ENCODE results near the gene ZNF474. TPM values are rescaled to one million over a fixed set of nuclear protein-coding genes. Genes with fewer than 3 reads are reported as not detected.

The ZNF474 gene
- total RNA-seq, 2 donors from 2014 or later = 0.31 TPM; not detected in 1

DNA sequence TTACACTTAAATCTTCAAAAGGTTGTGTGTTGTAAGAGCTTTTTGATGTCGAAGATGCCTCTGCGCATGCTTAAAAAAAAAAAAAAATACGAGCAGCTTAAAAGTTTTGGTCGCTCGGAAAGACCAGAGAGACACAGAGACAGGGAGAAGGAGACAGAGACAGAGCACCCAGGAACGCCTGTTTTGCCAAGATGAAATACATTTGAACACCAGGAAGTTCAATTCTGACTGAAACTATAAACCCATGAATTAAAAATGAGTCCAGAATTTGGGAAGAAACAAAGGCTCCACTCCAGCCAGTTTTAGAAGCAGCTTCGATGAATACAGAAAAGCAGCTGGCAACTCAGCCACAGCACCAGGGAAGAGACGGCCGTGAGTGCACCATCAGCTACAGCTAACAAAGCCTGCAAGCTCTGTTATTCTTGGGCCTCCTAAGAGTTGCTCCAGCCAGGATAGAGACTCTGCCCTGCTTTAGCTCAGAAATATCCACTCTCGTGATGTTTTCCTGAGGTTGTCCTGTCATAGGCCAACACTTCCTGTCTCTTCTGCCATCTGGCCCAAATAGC, 2.5 kb upstream of the ZNF474 start:
- Histone ChIP-seq H3K4me1 (ENCODE audit: control insufficient read depth, insufficient read depth, low read length) (peaks cover 3% of the 10 kb centered on the region), H3K27me3 (ENCODE audit: control insufficient read depth, insufficient read depth, low read length, poor library complexity, severe bottlenecking) (no peaks in the 10 kb centered on the region), H3K36me3 (ENCODE audit: control insufficient read depth, insufficient read depth, low read length) (no peaks in the 10 kb centered on the region), H3K9me3 (ENCODE audit: control insufficient read depth, low read length) (no peaks in the 10 kb centered on the region), H3K4me3 (ENCODE audit: low read length) (no peak overlapping the region), H3K9ac (ENCODE audit: extremely low read depth, low read length, poor library complexity, severe bottlenecking) (no peak overlapping the region), H3K27ac (ENCODE audit: low read depth, low read length) (peak overlapping the region; percentile 45)
- Mint-ChIP-seq H3K9me3 (no peaks in the 10 kb centered on the region), H3K27me3 (ENCODE audit: insufficient read depth) (no peaks in the 10 kb centered on the region), H3K4me1 (peaks cover 16% of the 10 kb centered on the region), H3K27ac (peak overlapping the region; percentile 9), H3K36me3 (ENCODE audit: low read depth) (no peaks in the 10 kb centered on the region), H3K4me3 (no peak overlapping the region)
- WGBS, 2 experiments (ENCODE audit: insufficient coverage in 1 of 2, insufficient read length in 1 of 2) = 92 to 93% methylated on average over 8 to 10 of the region's 10 CpGs
- TF ChIP-seq, protein P1, sequence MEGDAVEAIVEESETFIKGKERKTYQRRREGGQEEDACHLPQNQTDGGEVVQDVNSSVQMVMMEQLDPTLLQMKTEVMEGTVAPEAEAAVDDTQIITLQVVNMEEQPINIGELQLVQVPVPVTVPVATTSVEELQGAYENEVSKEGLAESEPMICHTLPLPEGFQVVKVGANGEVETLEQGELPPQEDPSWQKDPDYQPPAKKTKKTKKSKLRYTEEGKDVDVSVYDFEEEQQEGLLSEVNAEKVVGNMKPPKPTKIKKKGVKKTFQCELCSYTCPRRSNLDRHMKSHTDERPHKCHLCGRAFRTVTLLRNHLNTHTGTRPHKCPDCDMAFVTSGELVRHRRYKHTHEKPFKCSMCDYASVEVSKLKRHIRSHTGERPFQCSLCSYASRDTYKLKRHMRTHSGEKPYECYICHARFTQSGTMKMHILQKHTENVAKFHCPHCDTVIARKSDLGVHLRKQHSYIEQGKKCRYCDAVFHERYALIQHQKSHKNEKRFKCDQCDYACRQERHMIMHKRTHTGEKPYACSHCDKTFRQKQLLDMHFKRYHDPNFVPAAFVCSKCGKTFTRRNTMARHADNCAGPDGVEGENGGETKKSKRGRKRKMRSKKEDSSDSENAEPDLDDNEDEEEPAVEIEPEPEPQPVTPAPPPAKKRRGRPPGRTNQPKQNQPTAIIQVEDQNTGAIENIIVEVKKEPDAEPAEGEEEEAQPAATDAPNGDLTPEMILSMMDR (conservative IDR thresholded peaks at IDR 0.05) = no peak
- no peak for DNase-seq

DNA sequence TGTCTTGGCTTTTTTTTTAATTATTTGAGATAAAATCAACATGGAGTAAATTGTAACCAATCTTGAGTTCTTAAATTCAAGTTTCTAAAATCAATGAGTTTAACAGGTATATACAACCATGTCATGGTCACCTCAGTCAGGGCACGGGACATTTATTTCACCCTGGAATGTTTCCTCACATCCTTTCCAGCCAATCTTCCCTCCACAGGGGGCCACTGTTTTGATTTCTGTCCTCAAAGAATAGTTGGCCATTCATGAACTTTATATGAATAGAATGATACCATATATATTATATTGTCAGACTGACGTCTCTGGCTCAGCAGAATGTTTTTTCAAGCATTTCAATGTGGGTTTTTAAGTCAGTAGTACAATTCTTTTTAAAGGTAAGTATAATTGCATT, 806 bp downstream of the ZNF474 start:
- 68% methylated on average over 2 of the region's 2 CpGs; no CpG with 5 or more reads in 1 of the 2 experiments for WGBS, 2 experiments (ENCODE audit: insufficient coverage in 1 of 2, insufficient read length in 1 of 2)
- no peak overlapping the region for H3K4me3 Mint-ChIP-seq
- Histone ChIP-seq H3K9me3 (ENCODE audit: control insufficient read depth, low read length) (no peaks in the 10 kb centered on the region), H3K4me1 (ENCODE audit: control insufficient read depth, insufficient read depth, low read length) (peaks cover 3% of the 10 kb centered on the region), H3K36me3 (ENCODE audit: control insufficient read depth, insufficient read depth, low read length) (no peaks in the 10 kb centered on the region), H3K4me3 (ENCODE audit: low read length) (no peak overlapping the region), H3K9ac (ENCODE audit: extremely low read depth, low read length, poor library complexity, severe bottlenecking) (no peak overlapping the region), H3K27me3 (ENCODE audit: control insufficient read depth, insufficient read depth, low read length, poor library complexity, severe bottlenecking) (no peaks in the 10 kb centered on the region), H3K27ac (ENCODE audit: low read depth, low read length) (no peak overlapping the region)
- TF ChIP-seq, protein P1 (conservative IDR thresholded peaks at IDR 0.05) = no peak
- no peak overlapping the region for H3K27ac Mint-ChIP-seq
- H3K36me3 Mint-ChIP-seq (ENCODE audit: low read depth) = no peaks in the 10 kb centered on the region
- no peak for DNase-seq
- peaks cover 16% of the 10 kb centered on the region for H3K4me1 Mint-ChIP-seq
- H3K9me3 Mint-ChIP-seq = no peaks in the 10 kb centered on the region
- no peaks in the 10 kb centered on the region for H3K27me3 Mint-ChIP-seq (ENCODE audit: insufficient read depth)

DNA sequence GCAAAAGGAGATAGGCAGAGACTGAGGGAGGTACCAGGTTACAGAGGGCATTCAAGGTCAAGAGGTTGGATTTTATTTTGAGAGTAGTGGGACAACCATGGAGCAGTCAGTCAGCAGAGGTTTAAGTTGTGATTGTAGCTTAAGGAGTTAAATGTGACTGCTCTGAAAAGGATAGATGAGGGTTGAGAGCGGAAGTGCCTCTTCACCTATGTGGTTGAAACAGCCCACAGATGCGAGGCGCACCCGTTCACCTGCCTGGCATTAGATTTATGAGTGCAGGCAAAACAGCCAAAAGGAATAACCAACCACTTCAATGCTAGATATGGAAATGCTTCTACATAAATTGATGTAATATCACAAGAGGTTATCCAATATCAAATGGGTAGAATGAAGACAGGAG, 8.4 kb downstream of the ZNF474 start:
- Histone ChIP-seq H3K27ac (ENCODE audit: low read depth, low read length) (no peak overlapping the region), H3K27me3 (ENCODE audit: control insufficient read depth, insufficient read depth, low read length, poor library complexity, severe bottlenecking) (no peaks in the 10 kb centered on the region), H3K9ac (ENCODE audit: extremely low read depth, low read length, poor library complexity, severe bottlenecking) (no peak overlapping the region), H3K36me3 (ENCODE audit: control insufficient read depth, insufficient read depth, low read length) (no peaks in the 10 kb centered on the region), H3K9me3 (ENCODE audit: control insufficient read depth, low read length) (no peaks in the 10 kb centered on the region), H3K4me3 (ENCODE audit: low read length) (no peak overlapping the region), H3K4me1 (ENCODE audit: control insufficient read depth, insufficient read depth, low read length) (peaks cover 2% of the 10 kb centered on the region)
- Mint-ChIP-seq H3K27me3 (ENCODE audit: insufficient read depth) (no peaks in the 10 kb centered on the region), H3K4me1 (peaks cover 2% of the 10 kb centered on the region), H3K27ac (no peak overlapping the region), H3K36me3 (ENCODE audit: low read depth) (no peaks in the 10 kb centered on the region), H3K4me3 (no peak overlapping the region), H3K9me3 (no peaks in the 10 kb centered on the region)
- 97 to 100% methylated on average over 1 to 4 of the region's 4 CpGs for WGBS, 2 experiments (ENCODE audit: insufficient coverage in 1 of 2, insufficient read length in 1 of 2)
- DNase-seq = no peak
- TF ChIP-seq, protein P1 (conservative IDR thresholded peaks at IDR 0.05) = no peak

All from endodermal cell (in vitro differentiated cells).